NCI-H1694 (cell line): ENCODE results near the gene DPYD.

ENCODE experiments used
- DNase-seq: peaks from one replicate; lab custom pipeline; 2025; lab: John Stamatoyannopoulos, UW

The DPYD gene

DNA sequence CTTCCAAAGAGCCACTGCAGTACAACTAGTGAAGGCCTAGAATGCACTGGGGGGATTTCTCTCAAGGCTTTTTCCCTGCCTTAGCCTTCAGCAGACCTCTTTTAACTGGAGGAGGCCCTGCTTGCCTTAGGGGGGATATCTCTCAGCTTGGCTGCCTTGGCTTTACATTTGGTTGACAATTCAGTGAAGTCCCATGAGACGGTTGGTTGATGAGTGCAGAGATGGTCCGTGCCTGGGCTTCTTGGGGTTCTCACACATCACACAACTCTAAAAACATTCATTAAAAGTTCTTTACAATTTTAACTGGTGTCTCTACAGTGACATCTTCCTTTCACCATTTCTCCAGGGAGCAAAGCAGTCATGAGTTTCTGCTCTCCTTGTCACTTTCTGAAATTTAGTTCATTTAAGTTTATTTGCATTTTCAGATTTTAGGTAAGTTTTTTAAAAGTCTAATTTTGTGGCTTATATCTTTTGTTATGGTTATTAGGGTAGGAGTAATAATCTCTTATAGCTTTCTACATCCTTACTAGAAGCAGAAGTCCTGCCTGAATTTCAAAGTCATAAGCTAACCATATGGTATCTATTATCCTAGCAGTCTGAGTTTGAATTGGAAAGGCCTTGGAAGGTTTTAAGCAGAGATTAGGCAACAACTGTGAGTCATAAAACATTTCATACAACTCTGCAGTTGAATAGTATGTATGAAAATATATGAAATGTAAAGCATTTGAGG lies 487.6 kb downstream of the DPYD start:
- no peak for DNase-seq

DNA sequence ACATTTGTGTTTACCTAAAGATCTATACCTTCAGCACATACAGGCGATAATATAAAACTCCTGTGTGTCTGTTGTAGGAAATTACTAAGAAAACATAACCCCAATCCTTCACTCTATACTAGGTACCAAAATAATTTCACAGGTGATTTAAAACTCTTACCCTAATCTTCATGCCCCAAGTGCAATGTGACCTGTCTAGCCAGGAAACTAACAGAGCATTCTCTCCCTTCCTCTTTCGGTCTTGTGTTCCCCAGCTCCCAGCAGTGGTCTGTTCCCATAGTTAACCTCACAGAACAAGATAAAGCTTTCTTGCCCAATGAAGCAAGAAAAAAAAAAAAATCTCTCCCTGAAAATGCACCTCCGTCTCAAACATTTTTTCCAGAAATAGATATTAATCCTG lies 493.5 kb downstream of the DPYD start:
- no peak for DNase-seq

DNA sequence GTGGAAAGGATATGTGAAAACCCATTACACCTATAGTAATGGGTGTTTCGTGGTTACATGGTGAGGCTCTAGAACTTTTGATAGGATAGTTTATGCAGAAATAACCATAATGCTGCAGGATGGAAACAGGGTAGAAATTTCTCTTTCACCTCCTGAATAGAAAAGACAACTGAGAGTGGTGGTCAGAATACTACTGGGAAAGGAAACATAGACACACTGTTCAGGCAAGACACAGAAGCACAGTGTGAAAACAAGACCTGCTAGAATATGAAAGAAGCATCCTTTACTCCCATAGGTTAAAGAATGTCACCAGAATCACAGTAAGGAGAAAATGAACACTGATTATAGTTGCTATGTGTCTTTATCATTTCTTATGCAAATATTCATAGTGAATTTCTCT lies 496.6 kb downstream of the DPYD start:
- no peak for DNase-seq

DNA sequence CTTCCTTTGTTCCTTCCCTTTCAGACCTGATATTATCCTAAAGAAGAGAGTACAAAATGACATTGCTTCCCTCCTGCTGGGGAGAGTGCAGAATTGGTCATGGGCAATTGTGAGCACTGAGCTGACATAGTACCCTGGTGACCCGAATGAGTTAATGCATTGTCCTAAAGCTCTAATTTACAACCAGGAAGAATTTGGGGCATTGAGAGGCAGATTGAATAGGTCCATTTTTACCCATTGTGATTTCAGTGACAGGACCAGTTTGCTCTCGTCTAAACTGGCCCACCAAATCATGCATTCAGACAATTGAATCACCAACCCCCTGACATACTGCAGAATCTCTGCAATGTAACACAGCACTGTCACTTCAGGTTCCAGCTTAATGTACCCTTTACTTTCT lies 497.4 kb downstream of the DPYD start:
- DNase-seq: no peak

DNA sequence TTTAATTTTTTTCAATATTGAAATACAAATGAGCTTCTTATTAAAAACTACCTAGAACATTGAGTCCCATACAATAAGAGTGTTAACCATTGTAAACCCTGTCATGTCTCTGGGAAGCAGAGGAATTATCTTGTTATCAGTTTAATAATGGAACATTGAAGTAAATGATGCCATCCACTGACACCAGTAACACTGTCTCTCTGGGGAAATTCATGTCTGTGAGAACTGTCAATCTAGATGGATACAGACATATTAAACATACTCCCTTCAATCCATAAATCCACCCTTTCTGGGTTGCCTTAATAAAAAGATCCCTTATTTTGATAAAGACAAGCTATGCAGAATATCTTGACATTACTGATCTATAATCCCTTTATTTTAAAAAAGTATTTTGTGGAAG lies 503.2 kb downstream of the DPYD start:
- DNase-seq: no peak

DNA sequence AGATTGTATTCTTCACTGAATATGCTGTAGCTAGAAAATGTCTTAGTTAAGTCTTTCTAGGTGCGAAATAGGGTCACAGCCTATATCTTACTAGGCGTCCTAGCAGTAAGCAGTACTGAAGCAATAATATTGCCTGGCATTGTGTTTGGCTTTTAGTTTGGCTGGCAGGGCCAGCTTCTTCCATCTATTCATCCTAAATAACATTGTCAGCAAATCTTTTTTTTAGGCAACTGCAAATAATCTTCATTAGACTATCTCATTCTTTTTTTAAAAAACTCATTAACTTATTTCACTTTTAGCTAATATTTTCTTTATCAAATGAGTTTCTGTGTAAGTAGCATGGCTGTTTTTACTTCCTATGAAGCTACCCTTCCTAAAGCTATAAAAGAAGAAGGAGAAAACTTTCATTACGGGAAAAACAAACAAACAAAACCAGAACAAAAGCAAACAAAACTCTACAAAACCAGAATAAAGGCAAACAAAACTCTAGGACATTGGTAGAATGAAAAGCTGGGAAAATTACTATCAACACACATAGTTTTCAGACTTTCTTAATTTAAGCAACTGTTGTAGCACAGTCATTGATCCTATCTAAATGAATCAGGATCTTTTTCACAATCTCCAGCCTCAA lies 506.0 kb downstream of the DPYD start:
- DNase-seq: no peak

DNA sequence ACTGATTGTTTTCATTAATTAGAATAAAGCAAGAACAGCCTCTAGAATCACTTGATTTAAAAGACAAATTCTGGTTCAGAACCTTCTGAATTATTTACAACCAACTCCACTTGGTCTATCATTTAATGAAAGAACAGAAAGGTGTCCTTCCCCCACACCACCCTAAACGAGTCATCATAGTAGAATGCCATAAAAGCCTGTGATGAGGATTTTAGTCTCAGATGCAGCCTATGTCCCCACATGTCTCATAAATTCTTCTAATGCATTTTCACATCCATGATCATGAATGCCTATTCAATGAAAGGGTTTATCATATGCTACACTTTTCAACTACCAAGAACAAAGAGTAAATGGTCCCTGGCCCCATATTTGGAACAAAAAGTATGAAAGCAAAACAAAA lies 508.1 kb downstream of the DPYD start:
- DNase-seq: no peak

DNA sequence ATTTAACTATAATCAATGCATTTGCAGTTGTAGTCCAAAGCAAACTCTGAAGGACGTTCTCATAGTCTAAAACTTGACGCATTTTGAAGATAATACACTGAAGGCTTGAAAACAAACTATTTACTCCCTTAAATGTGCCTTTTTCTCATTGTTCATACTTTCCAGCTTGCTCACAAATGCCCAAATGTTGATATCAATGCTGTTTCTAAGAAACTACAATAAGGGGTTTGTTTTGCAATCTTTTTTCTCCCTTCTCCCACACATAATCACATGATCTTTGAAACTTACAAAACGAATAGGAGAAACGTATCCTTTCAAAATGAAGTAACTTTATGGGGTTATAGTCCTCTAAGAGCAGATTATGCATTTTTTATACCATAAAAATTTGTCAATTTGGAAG lies 508.7 kb downstream of the DPYD start:
- no peak for DNase-seq

DNA sequence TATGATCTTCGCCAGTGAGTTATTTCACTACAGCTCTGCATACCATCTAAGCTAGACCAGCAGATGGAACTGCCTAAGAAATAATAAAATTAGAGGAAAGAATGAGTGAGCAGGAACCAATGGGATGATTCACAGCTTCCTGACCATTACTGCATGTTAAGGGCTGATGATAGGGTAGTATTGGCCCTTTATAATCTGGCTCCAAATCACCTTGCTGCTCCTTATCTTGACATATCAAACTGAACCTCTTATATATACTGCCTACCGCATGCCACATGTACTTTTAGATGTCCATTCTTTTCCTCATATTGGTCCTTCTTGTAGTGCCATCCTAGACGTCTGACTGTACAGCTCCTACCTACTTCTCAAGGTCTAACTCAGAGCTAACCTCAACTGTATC lies 524.4 kb downstream of the DPYD start:
- no peak for DNase-seq

DNA sequence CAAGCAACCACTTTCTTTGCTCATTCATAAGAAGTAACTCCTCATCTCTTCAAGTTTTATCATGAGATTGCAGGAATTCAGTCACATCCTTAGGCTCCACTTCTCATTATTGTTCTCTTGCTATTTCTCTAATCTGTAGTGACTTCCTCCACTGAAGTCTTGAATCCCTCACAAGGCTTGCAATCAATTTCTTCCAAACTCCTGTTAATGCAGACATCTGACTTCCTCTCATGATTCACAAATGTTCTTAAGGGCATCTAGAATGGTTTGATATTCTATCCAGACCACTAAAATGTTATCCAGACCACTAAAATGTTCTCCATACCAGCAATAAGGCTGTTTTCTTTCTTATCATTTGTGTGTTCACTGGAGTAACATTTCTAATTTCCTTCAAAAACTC lies 528.1 kb downstream of the DPYD start:
- DNase-seq: no peak

DNA sequence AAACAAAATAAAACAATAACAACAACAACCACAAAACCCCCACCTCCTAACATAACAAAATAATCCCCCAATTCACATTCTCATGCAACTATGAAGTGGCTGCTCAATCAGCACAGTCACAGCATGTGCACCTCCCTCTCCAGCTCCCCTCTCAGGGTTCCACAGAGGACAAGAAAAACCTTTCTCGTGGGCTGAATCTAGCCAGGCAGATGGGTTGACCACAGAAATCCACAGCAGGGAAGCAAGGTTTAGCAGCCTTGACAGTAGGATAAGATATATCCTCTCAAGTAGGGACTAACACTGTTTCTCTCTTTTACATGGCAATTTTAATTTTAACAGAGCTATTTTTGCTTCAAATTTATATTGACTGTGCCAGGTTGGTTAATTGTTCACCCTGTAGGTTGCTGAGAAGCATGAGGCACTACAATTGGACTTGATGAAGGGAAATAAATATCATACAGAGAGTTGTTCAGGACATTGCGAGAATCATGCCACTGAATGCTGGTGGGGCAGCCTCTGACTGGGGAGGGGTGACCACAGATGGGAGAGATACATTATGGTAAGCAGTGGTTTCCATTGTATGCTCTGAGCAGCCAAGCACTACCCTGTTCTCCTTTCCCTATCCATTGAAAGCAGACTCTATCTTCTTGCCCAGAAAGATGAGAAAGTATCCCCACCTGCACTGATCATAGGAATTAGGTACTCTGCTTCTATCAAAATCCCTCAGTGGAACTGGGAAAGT lies 535.1 kb downstream of the DPYD start:
- no peak for DNase-seq

DNA sequence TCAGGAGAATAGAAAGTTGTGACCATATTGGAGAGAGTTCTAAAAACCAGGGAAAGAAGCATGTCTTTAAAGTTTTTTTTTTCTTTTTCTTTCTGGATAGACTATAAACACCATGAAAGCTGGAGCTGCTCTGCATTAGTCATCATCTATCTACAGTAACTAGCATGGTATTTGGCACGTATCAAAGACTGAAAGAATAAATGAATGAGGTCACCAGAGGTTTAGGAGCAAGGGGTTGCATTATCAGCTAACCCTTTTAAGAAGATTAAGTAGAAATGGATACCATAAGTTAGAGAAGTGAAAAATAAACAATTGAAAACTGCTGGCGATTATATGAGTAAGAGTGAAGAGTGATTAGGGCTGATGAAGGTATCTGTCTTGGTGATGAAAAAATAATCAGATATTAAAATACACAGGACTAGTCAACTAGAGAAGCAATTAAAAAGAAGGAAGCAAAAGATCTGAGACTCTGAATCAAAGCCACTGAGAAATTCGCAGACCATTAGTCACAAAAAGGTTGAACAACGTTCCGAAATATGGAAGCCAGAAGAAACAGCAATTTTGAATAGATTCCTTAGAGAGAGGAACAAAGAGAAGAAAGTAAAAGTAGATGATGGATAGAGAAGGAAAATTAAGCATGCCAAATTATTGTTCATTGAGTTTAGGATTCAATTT lies 536.4 kb downstream of the DPYD start:
- DNase-seq: no peak

DNA sequence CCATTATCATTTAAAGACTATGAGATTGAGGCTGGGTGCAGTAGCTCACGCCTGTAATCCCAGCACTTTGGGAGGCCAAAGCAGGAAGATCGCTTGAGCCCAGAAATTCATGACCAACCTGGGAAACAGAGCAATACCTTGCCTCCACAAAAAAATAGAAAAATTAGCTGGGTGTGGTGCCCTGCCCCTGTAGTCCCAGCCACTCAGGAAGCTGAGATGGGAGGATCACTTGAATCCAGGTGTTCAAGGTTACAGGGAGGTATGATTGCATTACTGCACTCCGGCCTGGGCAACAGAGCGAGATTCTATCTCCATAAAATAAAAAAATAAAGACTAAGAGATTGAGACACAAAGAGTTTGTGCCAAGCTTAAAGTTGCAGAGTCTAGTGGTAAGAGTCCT lies 537.0 kb downstream of the DPYD start:
- DNase-seq: no peak

DNA sequence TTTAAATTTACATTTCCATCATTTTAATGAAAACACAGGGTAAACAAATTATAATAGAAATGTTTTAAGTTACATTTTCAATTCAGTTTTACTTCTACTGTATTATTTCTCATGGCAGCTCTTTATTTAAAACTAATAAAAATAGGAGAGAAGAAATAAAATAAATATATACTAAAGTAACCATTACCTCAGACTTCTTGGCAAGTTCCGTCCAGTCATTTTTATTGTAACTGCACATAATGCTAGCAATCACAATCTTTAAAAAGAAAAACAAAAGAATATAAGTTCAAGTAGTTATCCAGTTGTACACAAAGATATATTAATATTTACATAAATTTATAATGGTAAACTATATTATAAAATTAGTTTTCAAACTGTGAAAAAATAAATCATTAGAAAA lies 538.6 kb downstream of the DPYD start:
- no peak for DNase-seq

DNA sequence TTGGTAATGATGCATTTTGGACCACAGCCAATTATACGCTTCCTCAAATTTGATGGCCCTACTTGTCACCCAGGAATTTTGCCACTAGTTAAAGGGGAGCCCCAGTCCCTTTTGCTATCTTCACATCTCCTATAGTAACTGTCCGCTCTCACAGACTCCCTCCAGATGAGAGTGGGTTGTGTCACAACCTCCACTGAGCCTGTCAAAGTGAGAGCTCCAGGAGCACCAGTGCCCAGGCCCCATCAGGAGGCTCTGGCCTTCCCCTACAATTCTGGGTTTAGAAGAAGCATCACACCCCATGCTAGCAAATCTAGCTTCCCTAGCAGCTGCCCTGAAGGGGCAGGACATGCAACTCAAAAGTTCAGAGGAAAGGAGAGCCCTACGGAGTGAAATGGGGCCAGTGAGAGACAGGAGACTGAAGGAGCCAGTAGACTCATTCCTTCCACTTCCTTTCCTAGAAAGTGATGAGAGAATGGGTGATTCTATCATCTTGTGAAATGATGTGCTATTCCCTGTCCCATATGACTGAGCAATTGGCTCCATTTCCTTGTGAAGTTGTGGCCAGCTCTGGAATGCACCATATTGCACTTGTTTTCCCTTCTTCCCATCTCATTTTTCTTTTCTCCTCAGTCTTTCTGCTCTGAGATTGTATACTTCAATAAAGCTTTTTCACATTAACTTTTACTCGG lies 541.3 kb downstream of the DPYD start:
- DNase-seq: no peak

DNA sequence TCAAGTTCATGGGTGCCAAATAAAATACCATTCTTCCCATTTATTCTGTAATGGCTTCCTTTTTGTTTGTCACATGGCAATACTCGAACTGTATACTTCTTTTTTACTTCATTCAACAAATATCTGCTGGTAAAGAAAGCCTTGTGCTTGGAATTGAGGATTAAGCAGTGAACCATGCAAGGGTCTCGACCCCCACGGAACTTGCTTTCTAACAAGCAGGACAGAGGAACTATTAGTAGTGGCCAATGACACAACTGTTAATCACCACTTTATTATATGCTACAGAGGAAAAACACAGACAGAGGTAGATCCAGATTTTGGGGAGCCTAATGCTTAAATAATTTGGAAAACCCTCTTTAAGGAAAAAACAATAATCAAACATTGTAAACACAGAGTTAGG lies 542.2 kb downstream of the DPYD start:
- no peak for DNase-seq

DNA sequence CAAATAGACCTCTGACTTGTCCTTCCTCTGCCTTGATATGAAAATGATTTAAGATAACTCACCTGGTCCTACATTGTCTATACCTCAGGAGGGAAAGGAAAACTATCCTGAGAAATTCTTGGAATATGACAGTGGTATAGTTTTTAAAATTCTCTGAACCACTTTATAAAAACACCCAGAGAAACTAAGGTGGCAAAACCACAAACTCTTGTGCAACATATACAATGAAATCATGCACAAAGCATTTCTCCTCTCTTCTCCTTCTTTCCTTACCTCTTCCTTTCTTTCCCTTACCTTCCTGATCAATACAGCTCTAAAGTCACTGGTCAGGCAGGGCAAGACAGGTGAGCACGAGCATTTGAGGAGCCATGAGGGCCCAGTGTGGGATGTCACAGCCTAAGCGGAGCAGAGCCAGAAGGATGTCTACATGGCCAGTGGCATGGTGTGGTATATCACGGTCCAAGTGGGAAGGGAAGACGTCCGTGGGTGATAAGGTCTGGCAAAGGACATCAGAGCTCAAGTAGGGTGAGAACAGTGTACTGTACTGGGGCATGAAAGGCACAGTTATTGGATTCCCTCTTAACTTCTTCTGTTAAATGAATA lies 543.3 kb downstream of the DPYD start:
- no peak for DNase-seq

DNA sequence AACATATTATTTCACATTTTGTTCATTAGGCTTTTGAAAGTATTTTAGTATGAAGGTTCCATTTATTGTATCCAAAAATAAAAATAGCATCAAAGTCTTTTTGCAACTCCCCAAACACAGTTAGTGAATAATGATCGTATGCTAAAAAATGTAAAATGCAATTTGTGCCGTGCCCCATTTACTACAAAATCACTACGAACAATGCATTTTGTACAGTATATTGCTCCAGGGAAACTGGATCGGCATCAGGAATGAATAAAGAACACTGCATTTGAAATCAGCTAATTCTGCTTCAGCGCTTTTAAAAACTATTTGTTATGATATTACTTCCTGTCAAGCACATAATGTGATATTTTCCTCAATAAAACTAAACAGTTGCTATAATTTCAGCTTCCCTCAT lies 547.8 kb downstream of the DPYD start:
- no peak for DNase-seq

DNA sequence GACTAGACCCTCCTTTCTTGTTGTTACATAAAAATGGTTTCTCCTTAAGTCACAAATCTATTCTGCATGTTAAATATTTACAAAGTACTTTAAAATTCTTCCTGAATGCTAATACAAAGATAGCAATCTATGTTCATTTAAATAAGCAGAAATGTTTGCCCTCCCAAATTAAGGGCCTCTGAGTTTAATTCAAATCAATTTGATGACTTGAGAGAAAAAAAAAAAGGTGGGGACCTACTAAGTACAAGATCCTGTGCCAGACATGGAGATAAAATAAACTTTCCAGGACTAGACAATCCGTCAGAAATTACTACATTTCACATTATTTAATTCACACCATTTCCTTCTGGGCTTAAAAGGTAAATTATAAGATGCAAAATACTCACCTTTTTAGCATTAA lies 548.3 kb downstream of the DPYD start:
- DNase-seq: no peak

DNA sequence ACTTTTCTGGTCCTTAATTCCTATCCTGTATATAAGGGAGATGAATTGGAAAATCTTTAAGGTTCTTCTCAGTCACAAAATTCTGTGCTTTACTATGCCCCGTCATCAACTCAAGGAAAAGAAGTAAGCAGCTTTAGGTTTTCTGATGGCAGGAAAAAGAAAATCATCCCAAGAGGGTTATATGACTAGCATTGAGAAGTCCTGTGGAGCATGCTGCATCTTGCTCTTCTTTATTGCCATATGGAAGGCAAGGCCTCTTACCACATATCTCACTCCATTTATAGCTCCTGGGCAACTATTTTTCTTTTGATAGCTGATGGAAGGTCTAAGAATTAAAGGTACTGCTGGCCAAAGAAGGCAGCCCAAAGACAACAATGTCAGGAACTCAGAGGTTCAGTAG lies 552.5 kb downstream of the DPYD start:
- no peak for DNase-seq

DNA sequence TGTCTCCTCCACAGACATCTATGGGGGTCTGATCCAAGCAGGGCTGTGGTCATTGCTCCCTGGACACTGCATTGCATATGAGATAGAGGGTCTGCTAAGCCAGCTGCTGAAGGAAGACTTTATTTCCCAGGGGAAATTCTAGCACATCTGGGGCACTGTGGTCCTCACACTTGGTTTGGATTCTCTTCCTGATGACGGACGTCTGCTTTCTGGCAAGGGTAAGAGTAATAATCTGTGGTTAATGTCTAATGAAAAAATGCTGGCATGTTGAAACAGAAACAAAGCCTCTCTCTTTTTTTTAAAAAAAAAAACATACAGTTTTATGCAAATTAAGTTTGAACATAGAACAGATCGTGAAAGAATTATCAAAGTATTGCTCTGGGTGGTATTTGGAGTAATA lies 553.9 kb downstream of the DPYD start:
- no peak for DNase-seq

DNA sequence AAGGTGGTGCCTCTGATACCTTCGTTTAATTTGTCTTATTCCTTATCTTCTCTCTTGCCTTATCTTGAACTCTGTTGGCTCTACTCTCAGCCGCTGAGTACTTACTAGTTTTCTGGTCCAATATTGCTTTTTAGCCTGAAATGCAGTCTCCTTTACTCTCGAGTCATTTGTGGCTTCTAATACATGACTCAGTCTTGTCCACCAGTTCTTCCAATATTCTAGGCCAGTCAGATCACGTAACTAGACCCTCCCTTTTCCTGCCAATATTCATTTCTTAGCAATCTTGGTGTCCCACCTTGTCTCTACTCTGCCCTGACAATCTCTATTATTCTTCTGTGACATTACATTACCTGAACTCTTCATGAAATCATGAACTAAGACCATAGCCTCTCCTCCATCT lies 555.8 kb downstream of the DPYD start:
- no peak for DNase-seq
